Adrenal gland (tissue), 12 donors: ENCODE measurements around the gene ZWILCH. TPM values are rescaled to one million over a fixed set of nuclear protein-coding genes. Genes with fewer than 3 reads are reported as not detected.

ENCODE experiments used
- DNase-seq, 7 donors: peaks; one replicate each; pipeline ENCODE4 v3.0.0-alpha.2; 2019 to 2020
- H3K27ac ChIP-seq, 5 donors: fragments of 200-600 bp; sonication (generic) in 4 of 5; 1 replicate in 3 of 5; 2 replicates in 2 of 5; pipeline versions ENCODE4 v1.5.1 to v1.8.0; 2016 to 2020; ENCODE audit warnings: mild to moderate bottlenecking in 1 of 5
- H3K27me3 ChIP-seq: fragments of 200-600 bp; 2 replicates; pipeline ENCODE4 v1.8.0; 2021
- H3K36me3 ChIP-seq, 2 donors: fragments of 200-600 bp; replicated peaks in 1 of 2; 1 replicate in 1 of 2; 2 replicates in 1 of 2; pipeline versions ENCODE4 v1.5.1 to v1.8.0; 2018 to 2022
- H3K4me1 ChIP-seq, 2 donors: fragments of 200-600 bp; replicated peaks in 1 of 2; 1 replicate in 1 of 2; 2 replicates in 1 of 2; pipeline versions ENCODE4 v1.5.1 to v1.8.0; 2018 to 2021
- H3K4me3 ChIP-seq, 4 donors: fragments of 200-600 bp; sonication (generic) in 3 of 4; one replicate each; pipeline ENCODE4 v1.5.1; 2016 to 2018
- H3K9me3 ChIP-seq, 3 donors: fragments of 200-600 bp; sonication (generic) in 1 of 3; replicated peaks in 1 of 3; 1 replicate in 2 of 3; 2 replicates in 1 of 3; pipeline versions ENCODE4 v1.5.1 to v1.8.0; 2016 to 2021
- CTCF ChIP-seq, 6 experiments: fragments of 450-650 bp in 4 of 6; fragments of 200-600 bp in 2 of 6; sonication (generic) in 1 of 6; IDR thresholded peaks; 1 replicate in 5 of 6; 2 replicates in 1 of 6; pipeline versions ENCODE4 v1.5.1 to v1.8.0; 2016 to 2021; ENCODE audit warnings: antibody characterized with exemption in 6 of 6, mild to moderate bottlenecking in 2 of 6, moderate library complexity in 1 of 6
- POLR2A ChIP-seq, 2 donors: fragments of 450-650 bp; IDR thresholded peaks; one replicate each; pipeline ENCODE4 v1.6.1; 2017; ENCODE audit warnings: antibody characterized with exemption in 2 of 2, mild to moderate bottlenecking in 2 of 2, moderate library complexity in 1 of 2
- WGBS, 4 donors: extraction: QIAGEN DNeasy Blood & Tissue Kit in 2 of 4; methylation state at CpG; one replicate each; pipeline versions ENCODE4 v1.1.5 to v1.1.7; 2013 to 2017; 5-methylcytosine and 5-hydroxymethylcytosine counted together
- intact Hi-C, 2 donors: fragments of 100-400 bp; cut with DNase I; formaldehyde crosslinking; loops; one replicate each; pipeline versions ENCODE4 v1.14.1 to v1.15.0; 2022 to 2023
- polyA plus RNA-seq, 3 donors: library from polyadenylated mRNA; stranded (reverse); fragments of 200-250 nt in 2 of 3; fragments of 350-450 nt in 1 of 3; fragmentation: Illumina TruSeq in 1 of 3; extraction: RNeasy Lipid Tissue Mini Kit (QIAGEN cat#74804) in 1 of 3; gene quantifications; one replicate each; pipeline ENCODE4 v1.2.3, GENCODE V29; 2013 to 2014
- total RNA-seq, 9 donors: library from RNA; depleted of rRNA in 4 of 9; stranded (reverse); fragments of >200 nt in 4 of 9; fragments of 120-200 nt in 1 of 9; fragmentation: NEBNext Ultra II Directional in 1 of 9; extraction: Animal tissue kit (Norgen Biotek cat#: 25700) in 1 of 9; gene quantifications; one replicate each; pipeline versions ENCODE4 v1.1.0 to v1.2.4, GENCODE V29; 2013 to 2023
- donor health status: healthy with polysubstance abuse.
- donor health status: Bipolar disorder and iron deficiency.
- donor health status: DM: yes; HTN: yes; CAD: no.
- donor health status: DM: no; HTN: no; CAD: no.
- donor health status: DM: no; HTN: no; CAD: no.
- donor health status: DM: yes; HTN: yes; CAD: no.

The ZWILCH gene
- total and polyA plus RNA-seq, 12 donors: 1.1 to 11.4 (median 3.8) TPM

- WGBS, 4 donors: 71 to 88% (median 84%) methylated on average over 6 of the region's 6 CpGs
- no peaks in the 10 kb centered on the region for H3K27me3 ChIP-seq
- TF ChIP-seq CTCF (IDR thresholded peaks at IDR 0.05) (no peak), POLR2A (IDR thresholded peaks at IDR 0.05) (no peak)
- no peak overlapping the region for H3K27ac ChIP-seq
- H3K4me3 ChIP-seq: no peak overlapping the region
- intact Hi-C loops: no loop called here
- no peaks in the 10 kb centered on the region for H3K4me1 ChIP-seq
- H3K36me3 ChIP-seq: peaks cover 0 to 63% of the 10 kb centered on the region in 2 donors
- H3K9me3 ChIP-seq: no peaks in the 10 kb centered on the region
- DNase-seq: peak in 2 of 7 donors; percentile 5 to 35
These were observed 15.8 kb upstream of the ZWILCH start for GRCh38 chr15:66489179-66489791.

- Histone ChIP-seq H3K4me1 (peaks cover 3 to 8% of the 10 kb centered on the region in 2 donors), H3K27ac (no peak overlapping the region), H3K9me3 (no peaks in the 10 kb centered on the region), H3K36me3 (peaks cover 0 to 66% of the 10 kb centered on the region in 2 donors), H3K27me3 (no peaks in the 10 kb centered on the region), H3K4me3 (no peak overlapping the region)
- WGBS, 4 donors: 86 to 100% (median 96%) methylated on average over 3 of the region's 3 CpGs
- TF ChIP-seq POLR2A (IDR thresholded peaks at IDR 0.05) (no peak), CTCF (IDR thresholded peaks at IDR 0.05) (no peak)
- intact Hi-C loops: no loop called here
- DNase-seq: peak in 2 of 7 donors; percentile 5 to 10
These were observed 13.3 kb upstream of the ZWILCH start for GRCh38 chr15:66491846-66492245.

- intact Hi-C loops: no loop called here
- Histone ChIP-seq H3K27ac (no peak overlapping the region), H3K36me3 (peaks cover 0 to 59% of the 10 kb centered on the region in 2 donors), H3K4me1 (peaks cover 4 to 17% of the 10 kb centered on the region in 2 donors), H3K27me3 (no peaks in the 10 kb centered on the region), H3K4me3 (no peak overlapping the region), H3K9me3 (no peaks in the 10 kb centered on the region)
- DNase-seq: peak in 1 of 7 donors; percentile 3
- WGBS, 4 donors: 76 to 86% (median 83%) methylated on average over 2 of the region's 2 CpGs
- TF ChIP-seq POLR2A (IDR thresholded peaks at IDR 0.05) (no peak), CTCF (IDR thresholded peaks at IDR 0.05) (no peak)
These were observed 10.9 kb upstream of the ZWILCH start for GRCh38 chr15:66494262-66494661.

GRCh38 chr15:66496951-66497501 lies 8.1 kb upstream of the ZWILCH start:
- Histone ChIP-seq H3K27me3 (no peaks in the 10 kb centered on the region), H3K27ac (peak overlapping the region in 4 of 5 donors; percentile 72 to 90 (median 78)), H3K9me3 (no peaks in the 10 kb centered on the region), H3K4me3 (peak overlapping the region; percentile 48 to 82 (median 67)), H3K4me1 (peaks cover 4 to 21% of the 10 kb centered on the region in 2 donors), H3K36me3 (peaks cover 0 to 68% of the 10 kb centered on the region in 2 donors)
- intact Hi-C loops: loop anchor here (5.0 kb wide), 1 partner anchor 110 kb away; the partner anchor contains the start of gene MAP2K1 (in 2 of the 2)
- WGBS, 4 donors: 12 to 15% (median 14%) methylated on average over 9 to 17 of the region's 17 CpGs
- DNase-seq: peak in 5 of 7 donors; percentile 21 to 58 (median 28)
- TF ChIP-seq POLR2A (IDR thresholded peaks at IDR 0.05) (no peak), CTCF (IDR thresholded peaks at IDR 0.05) (no peak)
